CD4-positive, alpha-beta T cell treated with Interleukin-6 for 4 hours (primary cell): ENCODE data around the gene ACTA2.
"Not testable (repeated sequence)": the region's sequence is repeated elsewhere in the genome, so short reads cannot be mapped to it uniquely, and the experiment has no call there.

ENCODE experiments used
- DNase-seq: peaks from one replicate; pipeline ENCODE4 v3.0.0-alpha.2; 2020; ENCODE audit warnings: mixed read lengths

ACTA2 gene

GRCh38 chr10:88949051-88949450 is 3.5 kb downstream of the ACTA2 start:
- DNase-seq, result no peak

- no peak for DNase-seq
These were observed 5.5 kb downstream of the ACTA2 start for GRCh38 chr10:88946965-88947590.

DNA sequence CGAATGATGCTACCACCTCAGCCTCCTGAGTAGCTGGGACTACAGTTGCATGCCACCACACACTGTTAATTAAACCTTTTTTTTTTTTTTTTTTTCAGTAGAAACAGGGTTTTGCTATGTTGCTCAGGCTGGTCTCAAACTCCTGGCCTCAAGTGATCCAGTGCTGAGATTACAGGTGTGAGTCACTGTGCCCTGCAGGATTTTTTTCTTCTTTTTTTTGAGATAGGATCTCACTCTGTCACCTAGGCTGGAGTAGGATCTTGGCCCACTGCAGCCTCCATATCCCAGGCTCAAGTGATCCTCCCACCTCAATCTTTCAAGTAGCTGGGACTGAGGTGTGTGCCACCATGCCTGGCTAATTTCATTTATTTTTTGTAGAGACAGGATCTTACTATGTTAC is 6.4 kb downstream of the ACTA2 start:
- no peak for DNase-seq

DNA sequence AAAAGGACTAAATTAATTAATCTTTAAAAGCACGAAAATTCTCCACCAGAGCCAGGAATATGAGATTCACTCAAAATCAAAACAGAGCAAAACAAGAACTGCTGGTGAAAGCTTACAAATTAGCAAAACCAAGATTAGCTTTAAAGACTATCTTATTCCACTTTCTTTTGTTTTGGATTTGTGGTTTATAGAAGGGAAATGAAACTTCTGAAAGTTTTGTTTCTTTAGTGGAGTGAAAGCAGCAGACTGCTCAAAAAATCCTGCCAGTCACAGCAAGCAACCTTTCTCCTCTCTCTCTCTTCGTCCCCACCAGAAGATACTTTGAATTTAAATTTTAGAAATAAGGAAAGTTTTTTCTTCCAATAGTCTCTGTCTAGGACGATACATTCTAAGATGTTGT is 7.8 kb downstream of the ACTA2 start:
- no peak for DNase-seq

DNA sequence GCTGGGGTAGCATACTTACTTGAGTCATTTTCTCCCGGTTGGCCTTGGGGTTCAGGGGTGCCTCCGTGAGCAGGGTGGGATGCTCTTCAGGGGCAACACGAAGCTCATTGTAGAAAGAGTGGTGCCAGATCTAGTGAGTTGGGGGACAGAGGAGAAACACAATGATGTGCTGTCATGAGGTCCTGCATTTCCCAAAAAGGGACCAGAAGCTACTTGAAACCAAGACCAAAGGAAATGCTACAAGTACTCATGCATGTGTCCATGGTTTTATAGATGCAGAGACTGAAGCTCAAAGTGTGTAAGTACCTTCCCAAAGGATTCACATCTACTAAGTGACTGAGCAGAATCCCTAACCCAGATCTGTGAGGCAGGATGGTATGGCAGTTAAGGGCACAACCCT is 8.8 kb downstream of the ACTA2 start:
- DNase-seq, result no peak

DNA sequence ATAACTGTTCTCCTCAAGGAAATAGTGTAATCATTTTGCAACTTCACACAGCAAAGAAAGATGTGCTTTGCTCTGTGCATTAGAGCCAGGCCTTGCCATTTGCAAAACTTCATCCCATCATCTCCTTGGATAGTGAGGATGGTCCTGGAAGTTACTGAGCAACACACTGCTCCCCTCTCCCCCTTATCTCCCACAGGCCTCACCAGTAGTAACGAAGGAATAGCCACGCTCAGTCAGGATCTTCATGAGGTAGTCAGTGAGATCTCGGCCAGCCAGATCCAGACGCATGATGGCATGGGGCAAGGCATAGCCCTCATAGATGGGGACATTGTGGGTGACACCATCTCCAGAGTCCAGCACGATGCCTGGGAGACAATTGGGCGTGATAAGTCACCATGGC is 11.5 kb downstream of the ACTA2 start:
- DNase-seq, result no peak

DNA sequence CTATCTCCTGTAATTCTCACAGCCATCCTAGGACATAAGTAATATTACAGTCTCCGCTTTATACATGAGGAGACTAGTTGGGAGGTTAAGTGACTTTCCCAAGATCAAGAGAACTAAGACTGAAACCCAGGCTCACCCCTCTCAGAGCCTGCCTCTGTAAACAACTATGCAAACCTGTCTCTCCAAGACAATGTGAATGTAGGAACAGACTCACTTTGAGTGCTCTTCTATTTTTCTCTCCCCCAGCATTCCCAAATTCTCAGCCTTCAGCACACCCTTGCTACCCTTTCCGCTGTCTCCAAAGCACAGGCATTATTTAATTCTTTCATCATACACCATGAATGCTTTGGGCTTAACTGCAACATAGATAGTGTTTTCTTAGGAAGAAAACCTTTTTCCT is 13.6 kb downstream of the ACTA2 start:
- no peak for DNase-seq

- DNase-seq, result no peak
These were observed 14.5 kb downstream of the ACTA2 start for GRCh38 chr10:88938039-88938438.

DNA sequence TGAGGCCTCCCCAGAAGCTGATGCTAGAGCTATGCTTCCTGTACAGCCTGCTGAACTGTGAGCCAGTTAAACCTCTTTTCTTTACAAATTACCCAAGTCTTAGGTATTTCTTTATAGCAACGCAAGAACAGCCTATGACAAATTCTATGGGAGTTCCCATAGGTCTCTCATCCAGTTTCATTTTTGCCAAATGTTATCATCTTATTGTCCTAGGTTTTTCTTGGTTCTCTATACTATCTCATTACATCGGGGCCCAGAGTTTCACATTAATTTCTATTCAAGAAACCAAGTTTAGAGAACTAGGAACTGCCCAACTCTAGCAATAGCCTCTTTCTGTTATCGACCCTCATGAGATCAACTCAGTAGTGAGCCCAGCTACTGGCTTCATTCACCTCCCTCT is 15.9 kb downstream of the ACTA2 start:
- no peak for DNase-seq

DNA sequence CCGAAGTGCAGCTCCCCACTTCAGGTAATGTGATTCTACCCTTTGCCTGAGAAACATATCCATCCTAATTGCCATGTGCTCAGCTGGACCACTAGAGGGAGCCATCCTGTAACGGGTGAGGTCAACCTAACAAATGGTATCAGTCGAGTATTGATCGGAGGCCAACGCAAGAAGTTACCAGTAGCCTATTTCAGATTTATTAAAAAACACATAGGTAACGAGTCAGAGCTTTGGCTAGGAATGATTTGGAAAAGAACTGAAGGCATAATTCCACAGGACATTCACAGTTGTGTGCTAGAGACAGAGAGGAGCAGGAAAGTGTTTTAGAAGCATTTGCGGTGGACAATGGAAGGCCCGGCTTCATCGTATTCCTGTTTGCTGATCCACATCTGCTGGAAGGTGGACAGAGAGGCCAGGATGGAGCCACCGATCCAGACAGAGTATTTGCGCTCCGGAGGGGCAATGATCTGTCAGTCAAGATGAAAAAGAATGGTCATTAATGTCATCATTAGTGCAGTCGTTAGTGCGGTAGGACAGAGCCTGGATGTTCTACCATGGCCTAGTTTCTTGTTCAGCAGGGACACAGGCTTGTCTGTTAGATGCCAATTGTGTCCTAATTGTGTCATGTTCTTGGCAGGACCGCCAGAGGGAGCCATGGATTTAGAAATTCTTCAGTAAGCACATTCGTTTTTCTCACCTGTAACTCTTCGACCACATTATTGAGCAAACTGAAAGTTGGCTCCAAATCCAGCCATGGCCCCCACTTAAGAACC is 17.5 kb downstream of the ACTA2 start:
- peak; percentile 84 for DNase-seq

DNA sequence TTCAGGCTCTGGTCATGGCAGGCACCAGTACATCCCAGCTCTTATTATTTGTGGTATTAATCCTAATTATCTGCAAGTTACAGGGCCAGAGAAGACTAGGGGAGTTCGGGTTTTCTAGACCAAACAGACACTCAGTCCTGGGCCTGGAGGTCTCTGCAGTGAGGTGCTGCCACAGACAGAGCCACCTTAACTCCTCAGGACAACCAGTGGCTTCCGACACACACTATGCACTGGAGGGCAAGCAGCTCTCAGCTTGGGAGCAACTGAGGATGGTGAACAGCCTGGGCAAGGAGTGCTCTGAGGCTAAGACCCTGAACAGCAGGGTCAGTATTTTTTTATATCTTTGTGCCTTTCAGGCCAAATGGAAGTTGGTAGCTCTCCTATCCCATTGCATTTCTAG is 19.0 kb downstream of the ACTA2 start:
- no peak for DNase-seq

DNA sequence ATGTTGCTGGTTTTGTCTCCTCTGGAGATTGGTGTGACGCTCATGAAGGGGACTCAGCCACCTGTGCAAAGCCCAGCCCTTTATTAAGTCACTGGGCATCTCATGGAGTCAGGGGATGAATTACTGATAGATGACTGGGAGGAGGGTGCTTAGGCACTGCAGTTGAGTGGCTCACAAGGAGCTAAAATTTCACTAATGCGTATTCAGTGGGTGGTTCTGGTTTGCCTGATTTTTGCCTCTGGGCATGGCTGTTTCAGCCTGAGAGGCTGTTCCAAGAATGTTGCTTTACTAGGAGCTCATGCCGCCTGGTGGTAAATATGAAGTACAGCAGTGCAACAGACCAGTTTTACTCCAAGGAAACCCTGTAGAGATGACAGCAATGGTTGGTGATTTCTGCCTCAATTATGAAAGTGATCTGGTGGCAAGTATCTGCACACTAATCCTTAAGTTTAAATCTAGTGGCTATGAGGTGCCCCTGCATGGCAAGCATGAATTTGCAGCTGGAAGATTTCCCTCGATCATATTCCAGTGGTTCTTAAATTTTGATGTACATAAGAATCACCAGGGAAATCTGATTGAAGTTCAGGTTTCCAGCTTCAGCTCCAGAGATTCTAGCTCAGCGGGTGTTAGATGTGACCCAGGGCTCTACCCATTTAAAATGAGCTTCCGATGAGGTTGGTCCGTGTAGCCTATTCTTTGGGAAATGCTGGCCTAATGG is 19.9 kb downstream of the ACTA2 start:
- peak; percentile 42 for DNase-seq

GRCh38 chr10:88932029-88932428 is 20.5 kb downstream of the ACTA2 start:
- not testable (repeated sequence) for DNase-seq

- no peak for DNase-seq
These were observed 21.0 kb downstream of the ACTA2 start for GRCh38 chr10:88931548-88931947.

DNA sequence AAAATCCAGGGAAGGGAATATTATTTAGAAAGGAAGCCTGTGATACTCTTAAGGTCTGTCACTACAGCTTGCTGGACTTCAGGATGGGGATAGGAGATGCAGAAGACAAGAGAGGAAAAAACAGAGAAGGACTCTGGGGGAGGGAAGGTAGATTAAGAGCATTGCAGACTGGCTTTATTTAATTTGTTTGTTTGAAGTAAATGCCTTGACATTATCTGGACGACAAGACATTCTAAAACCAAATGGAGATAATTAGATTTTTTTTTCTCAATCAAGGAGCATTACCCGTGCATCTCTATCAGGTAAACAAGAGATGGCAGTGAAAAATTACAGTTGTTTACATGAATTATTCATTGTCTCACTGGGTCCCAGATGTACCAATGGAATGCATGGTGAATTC is 24.3 kb downstream of the ACTA2 start:
- no peak for DNase-seq

GRCh38 chr10:88927416-88927690 is 25.2 kb downstream of the ACTA2 start:
- DNase-seq, result no peak

- no peak for DNase-seq
These were observed 25.8 kb downstream of the ACTA2 start for GRCh38 chr10:88926566-88927415.

DNA sequence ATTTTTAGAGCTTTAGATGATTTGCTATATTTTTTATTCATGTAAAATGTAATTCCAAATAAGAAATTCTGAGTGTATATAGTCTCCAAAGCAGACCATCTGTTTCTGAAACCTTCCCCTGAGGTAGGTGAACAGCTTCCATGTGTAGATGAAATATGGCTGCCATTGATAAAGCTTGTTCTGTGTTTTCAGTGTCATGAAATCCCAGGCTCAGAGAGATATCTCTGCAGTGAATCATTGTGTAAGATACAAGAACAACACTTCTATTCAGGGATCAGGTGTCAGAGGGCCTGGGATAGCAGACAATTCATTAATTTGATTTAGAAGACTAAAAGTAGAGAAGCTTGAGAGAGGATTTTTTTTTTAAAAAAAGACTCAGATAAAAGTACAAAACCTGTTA is 29.1 kb downstream of the ACTA2 start:
- no peak for DNase-seq

- no peak for DNase-seq
These were observed 30.5 kb downstream of the ACTA2 start for GRCh38 chr10:88922041-88922440.

- DNase-seq, result no peak
These were observed 31.5 kb downstream of the ACTA2 start for GRCh38 chr10:88920986-88921593.

GRCh38 chr10:88920198-88920597 is 32.4 kb downstream of the ACTA2 start:
- DNase-seq, result no peak

DNA sequence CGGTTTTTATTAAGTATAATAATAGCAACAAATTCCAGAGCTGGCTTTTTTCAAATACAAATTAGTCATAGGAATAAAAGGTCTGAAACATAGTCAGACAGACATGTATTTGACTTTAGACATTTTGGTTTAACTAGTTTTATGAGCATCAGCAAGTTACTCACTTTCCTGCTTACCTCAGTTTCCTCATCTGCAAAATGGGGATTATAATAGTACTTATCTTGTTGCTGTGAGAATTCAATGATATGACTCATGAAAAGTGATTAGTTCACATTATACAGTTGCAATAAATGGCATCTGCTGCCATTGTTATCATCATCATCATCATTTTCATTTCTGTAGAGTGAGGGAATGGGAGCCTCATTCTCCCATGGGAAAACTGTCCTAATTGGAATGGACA is 33.5 kb downstream of the ACTA2 start:
- no peak for DNase-seq
